ENCODE data around the gene NFE2L1. TPM values are rescaled to one million over a fixed set of nuclear protein-coding genes. Genes with fewer than 3 reads are reported as not detected.
"Not testable (repeated sequence)": the region's sequence is repeated elsewhere in the genome, so short reads cannot be mapped to it uniquely, and the experiment has no call there.

Gene NFE2L1
- total RNA-seq, 1 donor from 2014 or later: 228 TPM

DNA sequence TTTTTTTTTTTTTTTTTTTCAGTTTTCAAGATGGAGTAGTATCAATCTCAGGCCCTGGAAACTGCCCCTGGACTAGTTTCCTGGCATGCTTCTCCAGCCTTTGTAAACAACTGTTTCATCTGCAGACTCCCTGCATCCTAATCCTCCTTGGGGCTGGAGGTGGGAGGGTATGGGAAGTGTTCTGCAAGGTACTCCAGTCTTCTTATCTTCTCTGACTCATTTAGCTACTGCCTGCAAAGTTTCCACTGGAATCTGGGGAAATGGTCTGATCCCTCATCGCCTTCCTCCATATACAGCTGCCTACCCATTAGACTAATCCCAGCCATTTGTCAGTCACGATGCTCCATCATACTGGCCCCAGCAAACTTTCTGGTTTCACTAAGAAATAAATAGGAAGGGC is 32.0 kb upstream of the NFE2L1 start:
- Histone ChIP-seq H3K27me3 (ENCODE audit: control insufficient read depth, insufficient read depth, low read length) (peaks cover 7% of the 10 kb centered on the region), H3K4me3 (ENCODE audit: low read depth, low read length) (no peak overlapping the region), H3K36me3 (ENCODE audit: control insufficient read depth, insufficient read depth, low read length) (no peaks in the 10 kb centered on the region)
- TF ChIP-seq, protein P1, sequence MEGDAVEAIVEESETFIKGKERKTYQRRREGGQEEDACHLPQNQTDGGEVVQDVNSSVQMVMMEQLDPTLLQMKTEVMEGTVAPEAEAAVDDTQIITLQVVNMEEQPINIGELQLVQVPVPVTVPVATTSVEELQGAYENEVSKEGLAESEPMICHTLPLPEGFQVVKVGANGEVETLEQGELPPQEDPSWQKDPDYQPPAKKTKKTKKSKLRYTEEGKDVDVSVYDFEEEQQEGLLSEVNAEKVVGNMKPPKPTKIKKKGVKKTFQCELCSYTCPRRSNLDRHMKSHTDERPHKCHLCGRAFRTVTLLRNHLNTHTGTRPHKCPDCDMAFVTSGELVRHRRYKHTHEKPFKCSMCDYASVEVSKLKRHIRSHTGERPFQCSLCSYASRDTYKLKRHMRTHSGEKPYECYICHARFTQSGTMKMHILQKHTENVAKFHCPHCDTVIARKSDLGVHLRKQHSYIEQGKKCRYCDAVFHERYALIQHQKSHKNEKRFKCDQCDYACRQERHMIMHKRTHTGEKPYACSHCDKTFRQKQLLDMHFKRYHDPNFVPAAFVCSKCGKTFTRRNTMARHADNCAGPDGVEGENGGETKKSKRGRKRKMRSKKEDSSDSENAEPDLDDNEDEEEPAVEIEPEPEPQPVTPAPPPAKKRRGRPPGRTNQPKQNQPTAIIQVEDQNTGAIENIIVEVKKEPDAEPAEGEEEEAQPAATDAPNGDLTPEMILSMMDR (IDR thresholded peaks at IDR 0.05; ENCODE audit: insufficient read depth, low read length, poor library complexity, severe bottlenecking): no peak
- DNase-seq (ENCODE audit: low read depth): no peak

DNA sequence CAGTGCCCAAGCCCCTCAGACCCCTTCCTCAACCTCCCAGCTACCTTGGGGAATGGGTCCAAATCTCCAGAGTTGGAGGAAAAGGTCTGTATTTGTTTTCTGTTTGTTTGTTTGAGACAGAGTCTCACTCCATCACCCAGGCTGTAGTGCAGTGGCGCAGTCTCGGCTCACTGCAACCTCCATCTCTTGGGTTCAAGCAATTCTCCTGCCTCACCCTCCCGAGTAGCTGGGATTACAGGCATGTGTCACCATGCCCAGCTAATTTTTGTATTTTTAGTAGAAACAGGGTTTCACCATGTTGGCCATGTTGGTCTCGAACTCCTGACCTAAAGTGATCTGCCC is 30.4 kb upstream of the NFE2L1 start:
- not testable (repeated sequence) for H3K27me3 ChIP-seq (ENCODE audit: control insufficient read depth, insufficient read depth, low read length); H3K36me3 ChIP-seq (ENCODE audit: control insufficient read depth, insufficient read depth, low read length); H3K4me3 ChIP-seq (ENCODE audit: low read depth, low read length); DNase-seq (ENCODE audit: low read depth)

DNA sequence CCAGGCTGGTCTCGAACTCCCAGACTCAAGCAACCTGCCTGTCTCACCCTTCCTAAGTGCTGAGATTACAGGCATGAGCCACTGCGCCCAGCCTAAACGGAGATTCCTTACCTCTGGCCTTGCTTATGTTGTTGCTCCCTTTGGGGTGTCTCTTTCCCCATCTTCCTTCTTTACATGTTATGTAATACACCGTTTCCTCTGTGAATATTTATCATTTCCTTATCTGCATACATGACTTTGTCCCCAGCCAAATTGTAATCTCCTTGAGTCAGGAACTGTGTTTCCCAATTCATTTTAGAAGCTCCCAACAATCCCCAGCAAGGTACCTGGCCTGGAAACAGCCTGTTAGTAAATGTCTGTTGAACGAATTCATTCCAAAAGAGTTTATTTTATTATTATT is 26.2 kb upstream of the NFE2L1 start:
- Histone ChIP-seq H3K27me3 (ENCODE audit: control insufficient read depth, insufficient read depth, low read length) (no peaks in the 10 kb centered on the region), H3K36me3 (ENCODE audit: control insufficient read depth, insufficient read depth, low read length) (no peaks in the 10 kb centered on the region), H3K4me3 (ENCODE audit: low read depth, low read length) (no peak overlapping the region)
- DNase-seq (ENCODE audit: low read depth): no peak
- TF ChIP-seq, protein P1 (IDR thresholded peaks at IDR 0.05; ENCODE audit: insufficient read depth, low read length, poor library complexity, severe bottlenecking): no peak

GRCh38 chr17:48022901-48023300 is 25.3 kb upstream of the NFE2L1 start:
- H3K4me3 ChIP-seq (ENCODE audit: low read depth, low read length): no peak overlapping the region
- no peak for DNase-seq (ENCODE audit: low read depth)
- TF ChIP-seq, protein P1 (IDR thresholded peaks at IDR 0.05; ENCODE audit: insufficient read depth, low read length, poor library complexity, severe bottlenecking): no peak
- no peaks in the 10 kb centered on the region for H3K27me3 ChIP-seq (ENCODE audit: control insufficient read depth, insufficient read depth, low read length)
- H3K36me3 ChIP-seq (ENCODE audit: control insufficient read depth, insufficient read depth, low read length): no peaks in the 10 kb centered on the region

- TF ChIP-seq, protein P1 (IDR thresholded peaks at IDR 0.05; ENCODE audit: insufficient read depth, low read length, poor library complexity, severe bottlenecking): peak; percentile 10
- peak overlapping the region; percentile 25 for H3K4me3 ChIP-seq (ENCODE audit: low read depth, low read length)
- H3K27me3 ChIP-seq (ENCODE audit: control insufficient read depth, insufficient read depth, low read length): no peaks in the 10 kb centered on the region
- no peaks in the 10 kb centered on the region for H3K36me3 ChIP-seq (ENCODE audit: control insufficient read depth, insufficient read depth, low read length)
- no peak for DNase-seq (ENCODE audit: low read depth)
Observed at GRCh38 chr17:48023400-48024148, 24.6 kb upstream of the NFE2L1 start.

GRCh38 chr17:48024149-48025039 is 23.8 kb upstream of the NFE2L1 start:
- Histone ChIP-seq H3K4me3 (ENCODE audit: low read depth, low read length) (peak overlapping the region; percentile 25), H3K27me3 (ENCODE audit: control insufficient read depth, insufficient read depth, low read length) (no peaks in the 10 kb centered on the region), H3K36me3 (ENCODE audit: control insufficient read depth, insufficient read depth, low read length) (no peaks in the 10 kb centered on the region)
- no peak for DNase-seq (ENCODE audit: low read depth)
- TF ChIP-seq, protein P1 (IDR thresholded peaks at IDR 0.05; ENCODE audit: insufficient read depth, low read length, poor library complexity, severe bottlenecking): no peak

Data from kidney epithelial cell (primary cell).